Effector CD4-positive, alpha-beta T cell (primary cell): Measurements from ENCODE around the gene IVD.
A peak's percentile ranks its signal among the peaks of the same experiment; 100 is the strongest.

ENCODE experiments used
- DNase-seq: peaks from one replicate; pipeline ENCODE4 v3.0.0-alpha.2; 2020

IVD gene

GRCh38 chr15:40377606-40378005 lies 28.0 kb upstream of the IVD start:
- no peak for DNase-seq

DNA sequence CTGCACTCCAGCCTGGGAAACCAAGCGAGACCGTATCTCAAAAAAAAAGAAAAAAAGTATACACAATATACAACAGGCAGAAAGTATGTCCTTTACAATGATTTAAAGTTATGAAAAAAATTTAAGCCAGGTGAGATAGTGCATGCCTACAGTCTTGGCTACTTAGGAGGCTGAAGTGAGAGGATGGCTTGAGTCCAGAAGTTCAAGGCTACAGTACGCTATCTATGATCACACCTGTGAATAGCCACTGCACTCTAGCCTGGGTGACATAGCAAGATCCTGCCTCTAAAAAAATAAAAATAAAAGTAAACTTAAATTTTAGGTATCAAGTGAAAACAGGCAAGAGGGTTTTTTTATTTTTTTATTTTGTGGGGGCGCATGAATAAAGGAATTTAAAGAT lies 26.2 kb upstream of the IVD start:
- no peak for DNase-seq

- DNase-seq, result no peak
Observed at GRCh38 chr15:40379853-40380252, 25.7 kb upstream of the IVD start.

DNA sequence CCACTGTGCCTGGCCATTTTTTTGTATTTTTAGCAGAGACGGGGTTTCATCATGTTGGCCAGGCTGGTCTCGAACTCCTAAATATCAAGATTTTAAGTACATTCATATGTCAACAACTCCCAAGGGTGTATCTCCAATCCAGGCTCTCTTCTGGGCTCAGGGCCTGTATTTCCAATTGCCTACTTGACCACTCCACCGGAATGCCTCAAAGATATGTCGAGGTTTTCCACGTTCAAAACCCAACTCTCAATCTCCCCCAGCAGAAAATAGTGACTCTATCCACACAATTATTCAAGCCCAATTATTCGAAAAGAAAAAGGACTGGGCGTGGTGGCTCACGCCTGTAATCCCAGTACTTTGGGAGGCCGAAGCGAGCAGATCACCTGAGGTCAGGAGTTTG lies 25.0 kb upstream of the IVD start:
- no peak for DNase-seq

DNA sequence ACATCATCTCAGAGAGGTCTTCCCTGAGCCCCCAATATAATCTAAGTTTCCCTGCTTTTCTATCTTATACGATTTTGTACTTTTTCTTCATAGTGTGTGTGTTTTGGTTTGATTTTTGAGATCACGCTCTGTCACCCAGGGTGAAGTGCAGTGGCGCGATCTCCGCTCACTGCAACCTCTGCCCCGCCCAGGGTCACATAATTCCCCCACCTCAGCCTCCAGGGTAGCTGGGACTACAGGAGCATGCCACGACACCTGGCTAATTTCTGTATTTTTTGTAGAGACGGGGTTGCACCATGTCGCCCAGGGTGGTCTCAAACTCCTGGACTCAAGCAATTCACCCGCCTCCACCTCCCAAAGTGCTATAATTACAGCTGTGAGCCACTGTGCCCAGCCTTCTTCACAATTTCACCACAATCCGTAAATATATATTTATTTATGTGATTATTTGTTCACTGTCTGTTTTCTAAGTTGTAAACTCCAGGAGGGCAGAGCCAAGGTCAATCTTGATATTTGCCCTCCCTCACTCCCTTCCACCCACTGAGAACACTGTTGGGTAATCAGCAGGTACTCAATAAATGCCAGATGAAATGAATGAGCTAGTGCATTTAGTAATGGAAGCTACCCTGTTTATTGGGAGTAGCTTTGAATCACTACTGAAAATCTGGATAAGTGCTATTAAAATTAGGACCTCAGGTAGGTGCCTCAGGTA lies 23.6 kb upstream of the IVD start:
- DNase-seq, result no peak

DNA sequence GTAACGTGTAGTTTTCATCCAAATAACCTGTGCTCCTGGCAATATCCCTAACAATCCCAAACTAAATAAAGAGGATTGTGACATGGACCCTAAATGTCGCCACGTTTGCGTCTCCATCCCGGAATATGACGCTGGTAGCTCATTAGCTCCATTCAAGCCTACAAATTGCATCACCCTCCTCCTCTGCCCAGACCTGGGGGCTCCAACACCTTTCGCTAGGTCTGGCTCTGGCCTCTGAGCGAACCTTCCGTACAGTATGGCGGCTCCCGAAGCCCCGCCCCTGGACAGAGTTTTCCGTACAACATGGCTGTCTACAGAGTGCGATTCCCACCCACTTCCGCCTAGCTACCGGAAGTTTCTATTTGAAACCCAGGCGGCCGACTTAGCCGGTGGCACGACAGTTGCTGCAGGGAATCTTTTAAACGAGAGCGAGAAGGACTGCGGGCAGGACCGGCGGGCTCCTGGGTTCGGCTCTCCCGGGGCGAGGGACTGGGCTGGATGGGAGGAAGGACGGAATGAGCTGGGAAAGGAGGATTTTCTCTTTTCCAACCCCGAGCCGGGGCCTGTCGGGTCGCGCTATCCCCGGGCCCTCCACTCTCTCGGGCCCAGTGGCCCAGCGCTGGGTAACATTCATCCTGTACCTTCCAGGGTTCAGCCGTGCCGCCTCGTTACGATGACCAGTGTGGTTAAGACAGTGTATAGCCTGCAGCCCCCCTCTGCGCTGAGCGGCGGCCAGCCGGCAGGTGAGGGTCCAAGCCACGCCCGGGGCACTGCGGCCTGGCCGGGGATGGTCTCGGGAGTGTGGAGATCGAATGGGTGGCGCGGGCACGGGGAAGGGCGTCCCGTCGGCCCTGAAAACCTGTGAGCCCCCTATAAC lies 22.8 kb upstream of the IVD start, which contains the start of gene KNSTRN:
KNSTRN (plus strand) TSS at position 142 of the 877 bp plus-strand sequence; CDS start at position 257, 115 bp downstream.
- DNase-seq, result peak; percentile 91

- no peak for DNase-seq
Observed at GRCh38 chr15:40386480-40386879, 19.1 kb upstream of the IVD start.

DNA sequence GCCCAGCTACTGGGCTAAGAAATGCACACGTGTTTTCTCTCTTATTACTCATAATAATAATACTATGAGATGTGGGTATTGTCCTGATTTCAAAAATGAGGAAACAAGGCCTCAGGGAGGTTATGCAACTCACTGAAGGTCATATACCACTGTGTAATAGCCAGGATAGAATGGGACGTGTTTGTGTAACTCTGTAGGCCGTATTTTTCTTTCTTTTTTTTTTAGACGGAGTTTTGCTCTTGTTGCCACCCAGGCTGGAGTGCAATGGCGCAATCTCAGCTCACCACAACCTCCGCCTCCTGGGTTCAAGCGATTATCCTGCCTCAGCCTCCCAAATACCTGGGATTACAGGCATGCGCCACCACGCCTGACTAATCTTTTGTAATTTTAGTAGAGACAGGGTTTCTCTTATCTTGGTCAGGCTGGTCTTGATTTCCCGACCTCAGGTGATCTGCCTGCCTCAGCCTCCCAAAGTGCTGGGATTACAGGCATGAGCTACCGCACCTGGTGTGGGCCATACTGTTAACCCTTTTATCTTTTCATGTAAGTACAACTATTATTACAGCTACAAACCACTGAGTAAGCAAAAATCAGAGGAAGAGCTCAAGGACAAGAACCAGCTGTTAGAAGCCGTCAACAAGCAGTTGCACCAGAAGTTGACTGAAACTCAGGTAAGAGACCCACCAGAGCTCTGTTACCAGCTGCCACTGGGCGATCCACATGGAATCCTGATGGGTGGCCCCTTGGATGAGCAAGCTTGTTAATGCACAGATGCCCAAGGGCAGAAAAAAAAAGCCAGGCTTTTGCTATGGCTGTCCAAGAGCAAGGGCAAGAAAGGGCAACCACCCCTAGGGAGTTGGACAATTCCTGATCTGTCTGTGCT lies 16.4 kb upstream of the IVD start:
- DNase-seq, result no peak

DNA sequence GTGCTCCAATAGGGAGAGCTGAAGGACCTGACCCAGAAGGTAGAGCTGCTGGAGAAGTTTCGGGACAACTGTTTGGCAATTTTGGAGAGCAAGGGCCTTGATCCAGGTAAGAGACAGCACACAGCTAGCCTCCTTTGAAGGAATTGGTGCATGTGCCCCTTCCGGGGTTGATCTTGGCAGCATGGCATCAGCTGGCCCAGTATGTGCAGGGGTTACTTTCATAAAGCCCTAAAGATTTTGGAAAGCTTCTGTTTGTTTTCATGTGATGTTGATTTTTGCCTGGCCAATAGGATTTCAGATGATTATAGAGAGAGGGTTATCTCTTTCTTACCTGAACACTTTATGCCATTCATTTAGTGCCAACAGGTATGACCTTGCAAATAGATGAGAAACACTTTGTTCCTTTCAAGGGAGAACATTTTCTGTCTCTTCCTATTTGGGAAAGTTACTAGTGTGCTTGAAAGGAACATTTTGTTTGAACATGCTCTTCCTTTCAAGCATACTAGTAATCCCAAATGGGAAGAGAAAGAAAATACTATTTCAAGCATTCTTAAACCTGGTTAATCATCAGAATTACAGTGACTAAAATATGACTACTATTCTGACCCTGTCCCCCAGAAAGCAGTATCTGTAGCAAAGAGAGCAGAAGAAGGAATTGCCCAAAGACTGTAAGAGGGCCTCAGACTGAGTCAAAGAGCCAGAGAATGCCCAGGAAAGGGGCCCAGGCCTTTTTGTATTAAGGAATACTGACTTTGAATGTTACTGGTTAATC lies 15.6 kb upstream of the IVD start:
- DNase-seq, result no peak

GRCh38 chr15:40392986-40393948 lies 12.3 kb upstream of the IVD start:
- no peak for DNase-seq

- DNase-seq, result no peak
Observed at GRCh38 chr15:40397688-40398412, 7.7 kb upstream of the IVD start.

GRCh38 chr15:40398413-40398873 lies 7.2 kb upstream of the IVD start:
- DNase-seq, result no peak

- no peak for DNase-seq
Observed at GRCh38 chr15:40399370-40399769, 6.2 kb upstream of the IVD start.

- no peak for DNase-seq
Observed at GRCh38 chr15:40407330-40407990, 1.9 kb downstream of the IVD start.

DNA sequence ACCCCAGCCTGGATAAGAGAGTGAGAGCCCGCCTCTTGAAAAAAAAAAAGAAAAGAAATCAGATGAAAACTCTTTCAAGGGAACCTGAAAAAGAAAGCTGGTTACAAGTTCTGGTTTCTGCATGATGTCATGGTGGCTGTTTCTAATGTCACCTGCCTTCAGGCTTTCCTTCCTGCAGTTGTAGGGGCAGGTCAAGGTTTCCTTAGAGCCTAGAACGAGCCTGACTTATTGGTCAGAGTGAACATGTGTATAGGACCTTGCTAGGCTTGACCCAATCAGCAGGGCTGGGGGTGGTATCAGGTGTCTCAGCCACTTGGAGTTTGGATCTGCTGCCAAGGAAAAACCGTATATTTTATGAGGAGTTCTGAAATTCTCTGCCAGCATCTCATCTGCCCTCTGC lies 3.8 kb downstream of the IVD start:
- DNase-seq, result no peak

DNA sequence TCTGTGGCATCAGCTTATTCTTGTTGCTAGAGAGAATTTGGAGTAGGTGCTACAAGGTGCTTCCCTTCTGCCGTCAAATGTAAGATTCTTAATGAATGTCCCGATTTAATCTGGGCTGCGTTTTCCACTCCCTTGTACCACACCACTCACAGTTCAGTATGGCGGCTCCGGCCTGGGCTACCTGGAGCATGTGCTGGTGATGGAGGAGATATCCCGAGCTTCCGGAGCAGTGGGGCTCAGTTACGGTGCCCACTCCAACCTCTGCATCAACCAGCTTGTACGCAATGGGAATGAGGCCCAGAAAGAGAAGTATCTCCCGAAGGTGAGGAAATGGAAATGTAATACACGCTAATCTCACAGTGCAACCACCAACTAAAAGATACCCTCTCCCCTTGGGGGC lies 4.9 kb downstream of the IVD start:
- no peak for DNase-seq

GRCh38 chr15:40412095-40412759 lies 6.6 kb downstream of the IVD start:
- DNase-seq, result no peak

- DNase-seq, result no peak
Observed at GRCh38 chr15:40413036-40413435, 7.4 kb downstream of the IVD start.

DNA sequence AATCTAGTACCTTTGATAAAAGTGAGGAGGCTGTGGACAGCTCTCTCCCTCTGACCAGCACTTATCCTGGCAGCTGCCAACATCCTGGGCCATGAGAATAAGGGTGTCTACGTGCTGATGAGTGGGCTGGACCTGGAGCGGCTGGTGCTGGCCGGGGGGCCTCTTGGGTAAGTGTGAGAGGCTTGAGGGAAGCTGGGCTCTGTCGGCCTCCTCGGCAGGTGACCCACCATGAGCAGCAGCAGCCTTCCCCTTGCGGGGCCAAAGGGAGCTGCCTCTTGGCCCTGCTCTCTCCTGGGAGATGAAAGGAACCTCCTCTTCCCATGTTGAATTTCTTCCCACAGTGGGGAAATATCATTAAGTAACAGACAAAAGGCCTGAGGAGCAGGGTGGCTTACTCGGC lies 9.2 kb downstream of the IVD start:
- DNase-seq, result no peak
